ENCODE measurements around the gene SCAMP1. TPM values are rescaled to one million over a fixed set of nuclear protein-coding genes. Genes with fewer than 3 reads are reported as not detected.
"Not testable (repeated sequence)": the region's sequence is repeated elsewhere in the genome, so short reads cannot be mapped to it uniquely, and the experiment has no call there.

SCAMP1 gene
- total RNA-seq, 1 donor from 2014 or later = 45.0 TPM

DNA sequence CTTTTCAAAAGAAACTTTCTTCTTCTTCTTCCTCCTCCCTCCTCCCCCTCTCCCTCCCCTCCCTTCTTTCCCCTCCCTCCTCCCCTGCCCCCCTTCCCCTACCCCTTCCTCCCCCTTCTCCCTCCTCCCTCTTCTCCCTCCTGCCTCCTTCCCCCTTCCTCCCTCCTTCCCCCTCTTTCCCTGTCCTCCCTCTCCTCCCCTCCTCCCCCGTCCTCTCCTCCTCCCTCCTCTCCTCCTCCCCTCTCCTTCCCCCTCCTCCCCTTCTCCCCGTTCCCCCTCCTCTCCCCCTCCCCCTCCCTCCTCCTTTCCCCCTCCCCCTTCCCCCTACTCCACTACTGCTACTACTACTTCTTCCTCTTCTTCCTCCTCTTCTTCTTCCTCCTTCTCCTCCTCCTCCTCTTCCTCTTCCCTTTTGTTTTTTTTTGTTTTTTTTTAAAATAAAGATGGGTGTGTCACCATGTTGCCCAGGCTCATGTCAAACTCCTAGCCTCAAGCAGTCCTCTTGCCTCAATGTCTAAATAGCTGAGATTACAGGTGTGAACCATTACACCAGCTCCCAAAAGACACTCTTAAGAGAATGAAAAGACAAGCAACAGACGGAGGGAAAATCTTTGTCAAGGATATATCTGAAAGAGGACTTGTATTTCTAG is 87.5 kb downstream of the SCAMP1 start:
- Mint-ChIP-seq H3K4me1 (ENCODE audit: unreplicated experiment) (peaks cover 1% of the 10 kb centered on the region), H3K9me3 (ENCODE audit: unreplicated experiment) (peaks cover 4% of the 10 kb centered on the region), H3K4me3 (ENCODE audit: unreplicated experiment) (no peak overlapping the region), H3K36me3 (ENCODE audit: unreplicated experiment) (peaks cover 23% of the 10 kb centered on the region), H3K27ac (ENCODE audit: unreplicated experiment) (no peak overlapping the region), H3K27me3 (ENCODE audit: unreplicated experiment) (no peaks in the 10 kb centered on the region)
- TF ChIP-seq CTCF (IDR thresholded peaks at IDR 0.05) = no peak
- DNase-seq (ENCODE audit: extremely low spot score, unreplicated experiment) = no peak

DNA sequence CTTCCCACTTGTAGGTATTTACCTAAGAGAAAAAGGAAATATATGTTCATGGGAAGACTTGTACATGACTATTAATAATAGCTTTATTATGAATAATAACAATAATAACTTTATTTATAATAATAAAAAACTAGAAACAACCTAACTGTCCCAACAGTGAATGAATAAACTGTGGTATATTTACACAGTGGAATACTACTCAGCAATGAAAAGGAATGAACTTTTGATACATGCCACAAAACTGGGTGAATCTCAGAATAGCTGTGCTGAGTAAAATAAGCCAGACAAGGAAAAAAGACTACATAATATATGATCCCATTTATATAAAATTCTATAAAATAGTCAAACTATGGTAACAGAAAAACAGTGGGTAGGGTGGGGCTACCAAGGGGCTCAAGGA is 88.7 kb downstream of the SCAMP1 start:
- Mint-ChIP-seq H3K36me3 (ENCODE audit: unreplicated experiment) (peaks cover 19% of the 10 kb centered on the region), H3K9me3 (ENCODE audit: unreplicated experiment) (peaks cover 4% of the 10 kb centered on the region), H3K27ac (ENCODE audit: unreplicated experiment) (no peak overlapping the region), H3K27me3 (ENCODE audit: unreplicated experiment) (no peaks in the 10 kb centered on the region), H3K4me3 (ENCODE audit: unreplicated experiment) (no peak overlapping the region), H3K4me1 (ENCODE audit: unreplicated experiment) (peaks cover 1% of the 10 kb centered on the region)
- DNase-seq (ENCODE audit: extremely low spot score, unreplicated experiment) = no peak
- no peak for TF ChIP-seq CTCF (IDR thresholded peaks at IDR 0.05)

DNA sequence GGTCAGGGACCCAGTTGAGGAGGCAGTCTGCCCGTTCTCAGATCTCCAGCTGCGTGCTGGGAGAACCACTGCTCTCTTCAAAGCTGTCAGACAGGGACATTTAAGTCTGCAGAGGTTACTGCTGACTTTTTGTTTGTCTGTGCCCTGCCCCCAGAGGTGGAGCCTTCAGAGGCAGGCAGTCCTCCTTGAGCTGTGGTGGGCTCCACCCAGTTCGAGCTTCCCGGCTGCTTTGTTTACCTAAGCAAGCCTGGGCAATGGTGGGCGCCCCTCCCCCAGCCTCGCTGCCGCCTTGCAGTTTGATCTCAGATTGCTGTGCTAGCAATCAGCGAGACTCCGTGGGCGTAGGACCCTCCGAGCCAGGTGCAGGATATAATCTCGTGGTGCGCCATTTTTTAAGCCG is 97.1 kb downstream of the SCAMP1 start:
- DNase-seq (ENCODE audit: extremely low spot score, unreplicated experiment); H3K27me3 Mint-ChIP-seq (ENCODE audit: unreplicated experiment); H3K4me3 Mint-ChIP-seq (ENCODE audit: unreplicated experiment); H3K4me1 Mint-ChIP-seq (ENCODE audit: unreplicated experiment); H3K9me3 Mint-ChIP-seq (ENCODE audit: unreplicated experiment); H3K27ac Mint-ChIP-seq (ENCODE audit: unreplicated experiment): not testable (repeated sequence)
- H3K36me3 Mint-ChIP-seq (ENCODE audit: unreplicated experiment) = peaks cover 26% of the 10 kb centered on the region

DNA sequence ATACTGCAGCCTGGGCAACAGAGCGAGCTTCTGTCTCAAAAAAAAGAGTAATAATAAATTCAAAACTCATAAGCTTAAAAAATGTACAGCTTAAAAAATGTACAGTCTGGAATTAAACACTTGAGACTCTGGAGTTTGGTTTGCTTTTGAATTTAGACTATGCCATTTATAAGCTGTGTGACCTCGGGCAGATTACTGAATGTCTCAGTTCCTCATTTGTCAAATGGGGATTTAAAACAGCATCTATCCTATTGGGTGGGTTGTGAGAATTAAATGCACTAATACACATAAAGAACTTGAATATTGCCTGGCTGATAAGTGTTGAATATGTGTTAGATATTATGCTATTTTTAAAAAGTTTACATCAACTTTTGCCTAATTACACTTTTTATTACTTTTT is 98.4 kb downstream of the SCAMP1 start:
- Mint-ChIP-seq H3K27ac (ENCODE audit: unreplicated experiment) (no peak overlapping the region), H3K9me3 (ENCODE audit: unreplicated experiment) (no peaks in the 10 kb centered on the region), H3K4me3 (ENCODE audit: unreplicated experiment) (no peak overlapping the region), H3K4me1 (ENCODE audit: unreplicated experiment) (no peaks in the 10 kb centered on the region), H3K27me3 (ENCODE audit: unreplicated experiment) (no peaks in the 10 kb centered on the region), H3K36me3 (ENCODE audit: unreplicated experiment) (peaks cover 29% of the 10 kb centered on the region)
- no peak for DNase-seq (ENCODE audit: extremely low spot score, unreplicated experiment)
- no peak for TF ChIP-seq CTCF (IDR thresholded peaks at IDR 0.05)

DNA sequence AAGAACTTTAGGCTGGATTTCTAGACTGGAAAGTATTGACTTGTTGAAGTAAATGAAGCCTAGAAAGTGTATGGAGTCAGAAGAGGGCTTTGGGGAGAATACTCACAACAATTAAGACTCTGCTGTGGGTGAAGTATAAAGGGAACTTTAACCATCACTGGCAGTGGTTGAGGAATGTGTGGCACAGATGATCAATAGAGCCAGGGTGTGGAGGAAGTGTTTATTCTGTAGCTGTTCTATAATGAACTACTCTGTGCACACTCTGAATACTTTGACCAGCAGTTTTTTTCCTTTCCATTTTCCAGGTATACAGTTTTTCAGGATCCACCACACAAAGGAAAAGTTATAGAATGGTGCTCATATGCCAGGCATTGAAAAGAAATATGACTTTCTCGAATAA is 106.7 kb downstream of the SCAMP1 start:
- H3K4me3 Mint-ChIP-seq (ENCODE audit: unreplicated experiment) = no peak overlapping the region
- TF ChIP-seq CTCF (IDR thresholded peaks at IDR 0.05) = no peak
- H3K36me3 Mint-ChIP-seq (ENCODE audit: unreplicated experiment) = peaks cover 14% of the 10 kb centered on the region
- no peaks in the 10 kb centered on the region for H3K9me3 Mint-ChIP-seq (ENCODE audit: unreplicated experiment)
- no peaks in the 10 kb centered on the region for H3K27me3 Mint-ChIP-seq (ENCODE audit: unreplicated experiment)
- peaks cover 4% of the 10 kb centered on the region for H3K4me1 Mint-ChIP-seq (ENCODE audit: unreplicated experiment)
- H3K27ac Mint-ChIP-seq (ENCODE audit: unreplicated experiment) = no peak overlapping the region
- no peak for DNase-seq (ENCODE audit: extremely low spot score, unreplicated experiment)
